Chondrocyte (in vitro differentiated cells): Measurements from ENCODE around the gene EEPD1. TPM values are rescaled to one million over a fixed set of nuclear protein-coding genes. Genes with fewer than 3 reads are reported as not detected.

Experiments
- DNase-seq: peaks from one replicate; pipeline ENCODE4 v3.0.0; 2021; ENCODE audit warnings: mixed read lengths, low spot score
- H3K27ac Mint-ChIP-seq: one replicate; pipeline ENCODE4 v1.8.0; 2021; ENCODE audit warnings: mild to moderate bottlenecking, moderate library complexity, mixed read lengths; ENCODE audit not compliant: unreplicated experiment
- H3K27me3 Mint-ChIP-seq: 2 replicates; pipeline ENCODE4 v1.8.0; 2021; ENCODE audit warnings: low read depth, mixed read lengths
- H3K36me3 Mint-ChIP-seq: 2 replicates; pipeline ENCODE4 v1.8.0; 2021; ENCODE audit warnings: low read depth, mixed read lengths
- H3K4me1 Mint-ChIP-seq: 2 replicates; pipeline ENCODE4 v1.8.0; 2021; ENCODE audit warnings: low read depth, mild to moderate bottlenecking, mixed read lengths
- H3K4me3 Mint-ChIP-seq: one replicate; pipeline ENCODE4 v1.8.0; 2021; ENCODE audit warnings: mild to moderate bottlenecking, moderate library complexity, mixed read lengths; ENCODE audit not compliant: unreplicated experiment
- H3K9me3 Mint-ChIP-seq: 2 replicates; pipeline ENCODE4 v1.8.0; 2021; ENCODE audit warnings: low read depth, mixed read lengths
- total RNA-seq: library from RNA; stranded (reverse); gene quantifications from 3 replicates; pipeline ENCODE4 v1.2.1, GENCODE V29; 2021
- TF ChIP-seq, protein P1 (sequence below): fragments of 200-600 bp; sonication (generic); IDR thresholded peaks from 2 replicates; pipeline ENCODE4 v1.5.0; 2021; ENCODE audit warnings: antibody characterized with exemption, mild to moderate bottlenecking, moderate library complexity

Gene EEPD1
- total RNA-seq, 1 donor from 2014 or later, result 5.8 TPM

GRCh38 chr7:36141351-36141750 is 11.7 kb upstream of the EEPD1 start:
- Mint-ChIP-seq H3K27ac (no peak overlapping the region), H3K36me3 (no peaks in the 10 kb centered on the region)

DNA sequence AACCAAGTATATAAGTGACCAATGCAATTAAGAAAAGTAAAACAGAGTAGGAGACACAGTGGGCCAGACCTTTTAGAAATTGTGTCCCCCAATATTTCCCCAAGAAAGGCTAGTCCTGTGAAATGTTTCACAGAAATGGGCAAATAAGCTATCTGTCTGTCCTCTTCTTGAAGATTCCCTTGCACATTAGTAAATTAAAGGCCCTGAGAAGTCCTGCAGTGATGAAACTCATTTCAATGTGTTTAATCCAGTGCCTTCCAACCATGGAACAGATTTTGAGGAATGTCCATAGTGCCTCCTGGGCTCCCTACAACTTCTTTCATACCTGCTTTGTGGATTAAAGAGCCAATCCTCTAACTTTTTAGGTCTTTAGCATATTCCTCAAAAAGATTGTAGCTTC is 11.2 kb upstream of the EEPD1 start:
- no peak overlapping the region for H3K4me3 Mint-ChIP-seq
- H3K27ac Mint-ChIP-seq, result no peak overlapping the region
- H3K27me3 Mint-ChIP-seq, result no peaks in the 10 kb centered on the region
- H3K36me3 Mint-ChIP-seq, result no peaks in the 10 kb centered on the region
- H3K9me3 Mint-ChIP-seq, result peaks cover 4% of the 10 kb centered on the region
- H3K4me1 Mint-ChIP-seq, result peaks cover 8% of the 10 kb centered on the region
- TF ChIP-seq, protein P1, sequence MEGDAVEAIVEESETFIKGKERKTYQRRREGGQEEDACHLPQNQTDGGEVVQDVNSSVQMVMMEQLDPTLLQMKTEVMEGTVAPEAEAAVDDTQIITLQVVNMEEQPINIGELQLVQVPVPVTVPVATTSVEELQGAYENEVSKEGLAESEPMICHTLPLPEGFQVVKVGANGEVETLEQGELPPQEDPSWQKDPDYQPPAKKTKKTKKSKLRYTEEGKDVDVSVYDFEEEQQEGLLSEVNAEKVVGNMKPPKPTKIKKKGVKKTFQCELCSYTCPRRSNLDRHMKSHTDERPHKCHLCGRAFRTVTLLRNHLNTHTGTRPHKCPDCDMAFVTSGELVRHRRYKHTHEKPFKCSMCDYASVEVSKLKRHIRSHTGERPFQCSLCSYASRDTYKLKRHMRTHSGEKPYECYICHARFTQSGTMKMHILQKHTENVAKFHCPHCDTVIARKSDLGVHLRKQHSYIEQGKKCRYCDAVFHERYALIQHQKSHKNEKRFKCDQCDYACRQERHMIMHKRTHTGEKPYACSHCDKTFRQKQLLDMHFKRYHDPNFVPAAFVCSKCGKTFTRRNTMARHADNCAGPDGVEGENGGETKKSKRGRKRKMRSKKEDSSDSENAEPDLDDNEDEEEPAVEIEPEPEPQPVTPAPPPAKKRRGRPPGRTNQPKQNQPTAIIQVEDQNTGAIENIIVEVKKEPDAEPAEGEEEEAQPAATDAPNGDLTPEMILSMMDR, result no peak
- no peak for DNase-seq

More at GRCh38 chr7:36141351-36141750, 11.7 kb upstream of the EEPD1 start:
- DNase-seq, result no peak
- Mint-ChIP-seq H3K4me3 (no peak overlapping the region), H3K27me3 (no peaks in the 10 kb centered on the region), H3K4me1 (peaks cover 3% of the 10 kb centered on the region), H3K9me3 (peaks cover 4% of the 10 kb centered on the region)
- TF ChIP-seq, protein P1, result no peak

GRCh38 chr7:36144189-36144588 is 8.9 kb upstream of the EEPD1 start:
- H3K4me3 Mint-ChIP-seq, result no peak overlapping the region
- no peaks in the 10 kb centered on the region for H3K36me3 Mint-ChIP-seq
- H3K27ac Mint-ChIP-seq, result no peak overlapping the region
- peaks cover 8% of the 10 kb centered on the region for H3K9me3 Mint-ChIP-seq
- no peaks in the 10 kb centered on the region for H3K27me3 Mint-ChIP-seq
- TF ChIP-seq, protein P1, result no peak
- DNase-seq, result no peak
- H3K4me1 Mint-ChIP-seq, result peaks cover 12% of the 10 kb centered on the region

DNA sequence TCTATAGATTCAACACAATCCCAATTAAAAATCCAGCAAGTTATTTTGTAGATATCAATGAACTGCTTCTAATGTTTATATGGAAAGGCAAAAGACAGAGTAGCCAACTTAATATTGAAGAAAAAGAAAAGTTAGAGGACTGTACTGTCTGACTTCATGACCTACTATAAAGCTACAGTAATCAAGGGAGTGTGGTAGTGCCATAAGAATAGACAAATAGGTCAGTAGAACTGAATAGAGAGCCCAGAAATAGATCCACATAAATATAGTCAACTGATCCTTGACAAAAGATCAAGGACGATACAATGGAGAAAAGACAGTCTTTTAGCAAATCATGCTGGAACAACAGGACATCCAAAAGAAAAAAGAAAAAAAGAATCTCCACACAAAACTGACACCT is 7.4 kb upstream of the EEPD1 start:
- Mint-ChIP-seq H3K27me3 (no peaks in the 10 kb centered on the region), H3K4me1 (peaks cover 12% of the 10 kb centered on the region), H3K4me3 (no peak overlapping the region), H3K27ac (no peak overlapping the region), H3K9me3 (peaks cover 8% of the 10 kb centered on the region), H3K36me3 (no peaks in the 10 kb centered on the region)
- TF ChIP-seq, protein P1, result no peak
- DNase-seq, result no peak

- H3K27me3 Mint-ChIP-seq, result no peaks in the 10 kb centered on the region
- no peak for DNase-seq
- H3K27ac Mint-ChIP-seq, result no peak overlapping the region
- H3K4me3 Mint-ChIP-seq, result no peak overlapping the region
- TF ChIP-seq, protein P1, result no peak
- no peaks in the 10 kb centered on the region for H3K36me3 Mint-ChIP-seq
- H3K4me1 Mint-ChIP-seq, result peaks cover 15% of the 10 kb centered on the region
- peaks cover 4% of the 10 kb centered on the region for H3K9me3 Mint-ChIP-seq
These were observed 5.7 kb upstream of the EEPD1 start for GRCh38 chr7:36147361-36147760.
